Measurements from ENCODE around the gene CNTN5. TPM values are rescaled to one million over a fixed set of nuclear protein-coding genes. Genes with fewer than 3 reads are reported as not detected.

CNTN5 gene
- total RNA-seq, 2 experiments from 2014 or later: not detected

- no peaks in the 10 kb centered on the region for H3K4me1 Mint-ChIP-seq
- H3K4me3 Mint-ChIP-seq: no peak overlapping the region
- POLR2A ChIA-PET: no interaction called here
- H3K27ac Mint-ChIP-seq: no peak overlapping the region
- DNase-seq: no peak
- H3K36me3 Mint-ChIP-seq: no peaks in the 10 kb centered on the region
- H3K27me3 Mint-ChIP-seq: no peaks in the 10 kb centered on the region
- no peak for ATAC-seq (ENCODE audit: low read depth)
- peaks cover 8% of the 10 kb centered on the region for H3K9me3 Mint-ChIP-seq
Measured at GRCh38 chr11:99686838-99687237, 666.1 kb downstream of the CNTN5 start.

GRCh38 chr11:99687320-99687719 lies 666.6 kb downstream of the CNTN5 start:
- Mint-ChIP-seq H3K36me3 (no peaks in the 10 kb centered on the region), H3K4me1 (no peaks in the 10 kb centered on the region), H3K9me3 (peaks cover 8% of the 10 kb centered on the region), H3K27me3 (no peaks in the 10 kb centered on the region), H3K4me3 (no peak overlapping the region), H3K27ac (no peak overlapping the region)
- POLR2A ChIA-PET: no interaction called here
- ATAC-seq (ENCODE audit: low read depth) (no peak), DNase-seq (no peak)

- H3K4me1 Mint-ChIP-seq: no peaks in the 10 kb centered on the region
- H3K27ac Mint-ChIP-seq: no peak overlapping the region
- ATAC-seq (ENCODE audit: low read depth) (no peak), DNase-seq (no peak)
- H3K9me3 Mint-ChIP-seq: peaks cover 6% of the 10 kb centered on the region
- POLR2A ChIA-PET: no interaction called here
- H3K27me3 Mint-ChIP-seq: no peaks in the 10 kb centered on the region
- H3K4me3 Mint-ChIP-seq: no peak overlapping the region
- no peaks in the 10 kb centered on the region for H3K36me3 Mint-ChIP-seq
Measured at GRCh38 chr11:99693941-99694492, 673.3 kb downstream of the CNTN5 start.

GRCh38 chr11:99695106-99695505 lies 674.4 kb downstream of the CNTN5 start:
- no peaks in the 10 kb centered on the region for H3K36me3 Mint-ChIP-seq
- no peaks in the 10 kb centered on the region for H3K27me3 Mint-ChIP-seq
- no peak overlapping the region for H3K4me3 Mint-ChIP-seq
- no peaks in the 10 kb centered on the region for H3K4me1 Mint-ChIP-seq
- POLR2A ChIA-PET: no interaction called here
- ATAC-seq (ENCODE audit: low read depth) (no peak), DNase-seq (no peak)
- peaks cover 6% of the 10 kb centered on the region for H3K9me3 Mint-ChIP-seq
- no peak overlapping the region for H3K27ac Mint-ChIP-seq

GRCh38 chr11:99706848-99707247 lies 686.1 kb downstream of the CNTN5 start:
- Mint-ChIP-seq H3K36me3 (no peaks in the 10 kb centered on the region), H3K27ac (no peak overlapping the region), H3K27me3 (no peaks in the 10 kb centered on the region), H3K4me1 (no peaks in the 10 kb centered on the region), H3K9me3 (no peaks in the 10 kb centered on the region), H3K4me3 (no peak overlapping the region)
- no peak for ATAC-seq (ENCODE audit: low read depth)
- POLR2A ChIA-PET: no interaction called here
- no peak for DNase-seq

GRCh38 chr11:99708928-99709672 lies 688.4 kb downstream of the CNTN5 start:
- Mint-ChIP-seq H3K9me3 (no peaks in the 10 kb centered on the region), H3K27me3 (no peaks in the 10 kb centered on the region), H3K36me3 (no peaks in the 10 kb centered on the region), H3K4me1 (no peaks in the 10 kb centered on the region), H3K4me3 (no peak overlapping the region), H3K27ac (no peak overlapping the region)
- no peak for DNase-seq
- POLR2A ChIA-PET: no interaction called here
- ATAC-seq (ENCODE audit: low read depth): no peak

GRCh38 chr11:99716302-99716701 lies 695.6 kb downstream of the CNTN5 start:
- Mint-ChIP-seq H3K27me3 (no peaks in the 10 kb centered on the region), H3K27ac (no peak overlapping the region), H3K36me3 (no peaks in the 10 kb centered on the region), H3K9me3 (peaks cover 3% of the 10 kb centered on the region), H3K4me1 (no peaks in the 10 kb centered on the region), H3K4me3 (no peak overlapping the region)
- ATAC-seq (ENCODE audit: low read depth) (no peak), DNase-seq (no peak)
- POLR2A ChIA-PET: no interaction called here

GRCh38 chr11:99718291-99718690 lies 697.5 kb downstream of the CNTN5 start:
- H3K4me3 Mint-ChIP-seq: no peak overlapping the region
- DNase-seq (no peak), ATAC-seq (ENCODE audit: low read depth) (no peak)
- no peaks in the 10 kb centered on the region for H3K27me3 Mint-ChIP-seq
- H3K4me1 Mint-ChIP-seq: no peaks in the 10 kb centered on the region
- no peaks in the 10 kb centered on the region for H3K36me3 Mint-ChIP-seq
- POLR2A ChIA-PET: no interaction called here
- H3K9me3 Mint-ChIP-seq: peaks cover 5% of the 10 kb centered on the region
- no peak overlapping the region for H3K27ac Mint-ChIP-seq

GRCh38 chr11:99739464-99740089 lies 718.8 kb downstream of the CNTN5 start:
- POLR2A ChIA-PET: no interaction called here
- H3K27ac Mint-ChIP-seq: no peak overlapping the region

GRCh38 chr11:99742501-99742900 lies 721.8 kb downstream of the CNTN5 start:
- H3K27me3 Mint-ChIP-seq: no peaks in the 10 kb centered on the region
- H3K4me3 Mint-ChIP-seq: no peak overlapping the region
- POLR2A ChIA-PET: no interaction called here
- no peaks in the 10 kb centered on the region for H3K4me1 Mint-ChIP-seq
- ATAC-seq (ENCODE audit: low read depth) (no peak), DNase-seq (no peak)
- no peak overlapping the region for H3K27ac Mint-ChIP-seq
- no peaks in the 10 kb centered on the region for H3K36me3 Mint-ChIP-seq
- no peaks in the 10 kb centered on the region for H3K9me3 Mint-ChIP-seq

More at GRCh38 chr11:99739464-99740089, 718.8 kb downstream of the CNTN5 start:
- DNase-seq (no peak), ATAC-seq (ENCODE audit: low read depth) (no peak)
- Mint-ChIP-seq H3K4me1 (no peaks in the 10 kb centered on the region), H3K9me3 (no peaks in the 10 kb centered on the region), H3K27me3 (no peaks in the 10 kb centered on the region), H3K36me3 (no peaks in the 10 kb centered on the region), H3K4me3 (no peak overlapping the region)

- POLR2A ChIA-PET: no interaction called here
- DNase-seq (no peak), ATAC-seq (ENCODE audit: low read depth) (no peak)
- Mint-ChIP-seq H3K4me3 (no peak overlapping the region), H3K27me3 (no peaks in the 10 kb centered on the region), H3K4me1 (no peaks in the 10 kb centered on the region), H3K9me3 (no peaks in the 10 kb centered on the region), H3K36me3 (no peaks in the 10 kb centered on the region), H3K27ac (no peak overlapping the region)
Measured at GRCh38 chr11:99759787-99760186, 739.0 kb downstream of the CNTN5 start.

GRCh38 chr11:99766811-99767210 lies 746.1 kb downstream of the CNTN5 start:
- ATAC-seq (ENCODE audit: low read depth) (no peak), DNase-seq (no peak)
- H3K9me3 Mint-ChIP-seq: no peaks in the 10 kb centered on the region
- H3K27ac Mint-ChIP-seq: no peak overlapping the region
- H3K27me3 Mint-ChIP-seq: no peaks in the 10 kb centered on the region
- no peaks in the 10 kb centered on the region for H3K4me1 Mint-ChIP-seq
- no peak overlapping the region for H3K4me3 Mint-ChIP-seq
- H3K36me3 Mint-ChIP-seq: no peaks in the 10 kb centered on the region
- POLR2A ChIA-PET: no interaction called here

GRCh38 chr11:99773646-99774045 lies 752.9 kb downstream of the CNTN5 start:
- Mint-ChIP-seq H3K36me3 (no peaks in the 10 kb centered on the region), H3K27ac (no peak overlapping the region), H3K4me1 (no peaks in the 10 kb centered on the region), H3K9me3 (peaks cover 2% of the 10 kb centered on the region), H3K27me3 (no peaks in the 10 kb centered on the region), H3K4me3 (no peak overlapping the region)
- ATAC-seq (ENCODE audit: low read depth) (no peak), DNase-seq (no peak)
- POLR2A ChIA-PET: no interaction called here

- Mint-ChIP-seq H3K9me3 (peaks cover 3% of the 10 kb centered on the region), H3K27me3 (no peaks in the 10 kb centered on the region), H3K27ac (no peak overlapping the region), H3K4me1 (no peaks in the 10 kb centered on the region), H3K4me3 (no peak overlapping the region), H3K36me3 (no peaks in the 10 kb centered on the region)
- ATAC-seq (ENCODE audit: low read depth) (no peak), DNase-seq (no peak)
- POLR2A ChIA-PET: no interaction called here
Measured at GRCh38 chr11:99781074-99781473, 760.3 kb downstream of the CNTN5 start.

Data from activated naive CD8-positive, alpha-beta T cell treated with anti-CD3 and anti-CD28 coated beads, Interleukin-2, amount 10 ng/mL, durations not matched to agents 7 days and 5 days (primary cell).